Left renal pelvis (tissue), 4 donors: Measurements from ENCODE around the gene MAP4K4. TPM values are rescaled to one million over a fixed set of nuclear protein-coding genes. Genes with fewer than 3 reads are reported as not detected.

Experiments
- DNase-seq, 4 donors: peaks; one replicate each; pipeline ENCODE4 v3.0.0-alpha.2; 2013; ENCODE audit warnings: low read depth in 4 of 4, low spot score in 3 of 4
- polyA plus RNA-seq, 4 donors: library from polyadenylated mRNA; unstranded; fragments of 120-200 nt; gene quantifications; one replicate each; pipeline ENCODE4 v1.2.1, GENCODE V29; 2013; ENCODE audit not compliant: insufficient read length in 4 of 4

MAP4K4 gene
- polyA plus RNA-seq, 4 donors: 73.6 to 94.1 (median 79.8) TPM

DNA sequence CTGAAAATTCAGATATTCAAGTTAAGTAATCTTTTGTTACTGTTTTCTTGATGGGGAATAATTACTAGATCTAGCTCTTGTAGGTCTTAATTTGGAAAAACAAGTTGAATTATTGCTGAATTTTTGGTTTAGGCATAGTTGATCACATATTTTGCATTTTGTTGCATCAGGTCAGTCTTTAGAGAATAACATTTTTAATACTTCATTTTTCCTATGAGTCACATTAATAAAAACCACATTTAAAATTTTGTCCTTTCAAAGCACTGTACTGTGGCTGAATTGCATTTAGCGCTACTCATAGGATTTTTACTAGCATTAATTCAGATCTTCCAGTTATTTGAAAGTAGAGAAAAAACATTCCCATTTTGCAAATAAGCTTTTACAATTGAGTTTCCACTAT lies 23.2 kb downstream of the MAP4K4 start:
- DNase-seq: no peak

DNA sequence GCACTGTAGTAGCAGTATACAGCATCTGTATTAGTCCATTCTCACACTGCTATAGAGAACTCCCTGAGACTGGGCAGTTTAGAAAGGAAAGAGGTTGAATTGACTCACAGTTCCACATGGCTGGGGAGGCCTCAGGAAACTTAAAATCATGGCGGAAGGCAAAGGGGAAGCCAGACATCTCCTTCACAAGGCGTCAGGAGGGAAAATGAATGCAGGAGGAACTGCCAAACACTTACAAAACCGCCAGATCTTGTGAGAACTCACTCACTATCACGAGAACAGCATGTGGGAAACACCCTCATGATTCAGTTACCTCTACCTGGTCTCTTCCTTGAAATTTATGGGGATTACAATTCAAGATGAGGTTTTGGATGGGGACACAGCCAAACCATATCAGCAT lies 25.4 kb downstream of the MAP4K4 start:
- no peak for DNase-seq

DNA sequence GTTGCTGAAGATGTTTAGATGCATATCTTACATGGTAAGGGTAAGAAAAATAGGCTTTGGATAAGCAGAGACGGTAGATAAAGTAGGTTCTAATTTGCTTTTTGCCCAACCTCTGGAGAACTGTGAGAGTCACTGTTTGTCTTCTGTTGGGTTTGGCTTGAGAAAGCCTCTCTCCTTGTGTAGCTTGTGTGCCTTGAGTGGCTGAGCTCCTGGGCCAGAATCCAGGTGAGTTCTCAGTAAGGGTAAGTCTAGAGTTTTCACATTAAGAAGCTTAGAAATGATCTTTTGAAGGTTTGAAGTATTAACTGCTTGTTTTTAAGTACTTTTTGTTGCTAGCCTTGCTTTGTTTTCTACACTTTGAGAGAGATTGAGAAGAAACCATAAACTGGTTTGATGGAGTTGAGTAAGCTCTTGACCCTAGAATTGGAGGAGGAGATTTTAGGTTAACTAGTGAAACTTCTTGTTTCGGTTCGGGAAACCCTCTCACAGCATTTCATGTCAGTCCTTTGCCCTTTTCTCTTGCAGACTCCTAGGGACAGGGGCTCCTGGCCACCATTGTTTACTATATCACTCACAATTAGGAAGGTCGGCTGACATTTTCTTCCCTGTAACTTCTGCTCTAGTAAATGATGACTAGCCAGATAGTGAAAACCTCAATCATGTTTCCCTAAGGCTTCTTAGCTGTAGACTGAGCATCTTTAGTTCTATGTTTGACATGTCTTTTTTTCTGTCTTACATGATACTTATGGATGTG lies 26.0 kb downstream of the MAP4K4 start:
- DNase-seq: no peak

DNA sequence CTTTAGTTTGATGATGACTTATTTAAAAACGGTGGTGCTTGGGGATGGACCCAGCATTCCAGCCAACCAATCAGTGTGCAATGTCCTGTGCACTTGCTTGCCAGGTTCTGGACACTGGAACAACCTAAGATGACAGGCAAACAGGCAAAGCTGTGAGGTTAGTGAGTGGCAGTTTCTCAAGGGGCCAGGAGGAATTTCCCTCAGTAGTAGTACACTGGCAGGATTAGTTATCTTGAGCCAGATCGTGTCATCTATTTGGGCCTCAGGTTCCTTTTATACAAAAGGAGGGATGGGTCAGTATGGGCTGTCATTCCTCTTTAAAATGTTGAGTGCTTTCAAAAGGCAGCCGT lies 26.6 kb downstream of the MAP4K4 start:
- no peak for DNase-seq

DNA sequence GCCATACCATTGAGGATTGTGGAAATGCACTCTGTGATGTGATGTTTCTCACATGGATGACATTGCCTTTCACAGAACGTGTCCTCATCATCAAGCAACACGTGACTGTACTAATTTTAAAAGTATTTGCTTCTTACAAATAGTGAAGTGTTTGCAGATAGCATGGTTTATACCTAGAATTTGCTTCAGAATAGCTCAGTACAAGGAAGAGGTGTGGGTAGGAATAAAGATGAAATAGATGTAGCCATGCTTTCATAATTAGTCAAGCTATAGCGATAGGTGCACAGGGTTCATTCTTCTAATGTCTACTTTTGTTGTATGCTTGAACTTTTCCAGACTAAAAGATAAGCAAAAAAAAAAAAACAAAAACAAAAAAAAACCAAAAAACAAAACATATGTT lies 27.5 kb downstream of the MAP4K4 start:
- DNase-seq: no peak

DNA sequence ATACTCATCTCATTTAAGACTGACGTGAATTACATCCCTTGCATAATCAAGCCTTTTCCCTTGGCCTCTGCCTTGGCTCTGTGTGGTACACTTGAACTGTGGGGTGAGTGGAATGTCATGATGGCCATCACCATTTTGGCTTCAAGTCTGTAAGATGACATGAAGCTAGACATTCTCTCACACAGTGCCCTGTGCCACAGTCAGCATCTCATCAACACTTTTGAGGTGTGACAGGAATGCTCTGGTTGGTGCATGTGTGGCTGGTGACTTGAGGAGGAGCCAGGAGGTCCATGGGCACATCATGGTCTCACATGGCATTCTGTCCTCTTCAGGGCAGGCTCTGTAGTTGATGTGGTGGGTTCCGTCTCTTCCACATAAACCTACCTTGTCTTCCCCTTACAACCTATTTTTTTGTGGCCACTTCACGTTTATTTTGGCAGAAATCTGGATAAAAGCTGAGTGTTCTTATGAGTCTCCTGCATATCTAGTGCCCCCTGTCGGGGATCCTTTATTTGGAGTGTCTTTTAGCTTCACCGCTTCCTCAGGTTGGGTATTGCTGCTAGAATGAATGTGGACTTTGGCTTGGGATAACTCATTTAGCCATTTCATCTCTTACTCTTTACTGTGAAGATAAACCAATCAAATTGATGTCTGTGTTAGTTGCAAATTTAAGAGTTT lies 28.1 kb downstream of the MAP4K4 start:
- no peak for DNase-seq

DNA sequence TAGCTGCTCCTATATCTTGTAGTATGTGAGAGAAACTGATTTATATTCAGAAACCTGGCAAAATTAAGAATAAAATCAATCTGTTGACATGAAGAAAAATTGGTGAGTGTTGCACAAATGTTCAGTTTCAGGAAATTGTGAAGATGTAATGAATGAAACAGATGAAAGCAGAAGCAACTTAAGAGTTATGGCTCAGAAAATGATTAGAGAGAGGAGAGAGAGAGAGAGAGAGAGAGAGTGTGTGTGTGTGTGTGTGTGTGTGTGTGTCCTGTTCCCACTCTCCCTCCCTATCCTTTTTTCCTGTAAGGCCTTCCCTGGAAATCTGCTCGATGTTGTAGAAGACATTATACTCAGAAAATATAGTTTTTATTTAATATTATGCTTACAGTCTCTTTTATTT lies 31.4 kb downstream of the MAP4K4 start:
- DNase-seq: no peak

DNA sequence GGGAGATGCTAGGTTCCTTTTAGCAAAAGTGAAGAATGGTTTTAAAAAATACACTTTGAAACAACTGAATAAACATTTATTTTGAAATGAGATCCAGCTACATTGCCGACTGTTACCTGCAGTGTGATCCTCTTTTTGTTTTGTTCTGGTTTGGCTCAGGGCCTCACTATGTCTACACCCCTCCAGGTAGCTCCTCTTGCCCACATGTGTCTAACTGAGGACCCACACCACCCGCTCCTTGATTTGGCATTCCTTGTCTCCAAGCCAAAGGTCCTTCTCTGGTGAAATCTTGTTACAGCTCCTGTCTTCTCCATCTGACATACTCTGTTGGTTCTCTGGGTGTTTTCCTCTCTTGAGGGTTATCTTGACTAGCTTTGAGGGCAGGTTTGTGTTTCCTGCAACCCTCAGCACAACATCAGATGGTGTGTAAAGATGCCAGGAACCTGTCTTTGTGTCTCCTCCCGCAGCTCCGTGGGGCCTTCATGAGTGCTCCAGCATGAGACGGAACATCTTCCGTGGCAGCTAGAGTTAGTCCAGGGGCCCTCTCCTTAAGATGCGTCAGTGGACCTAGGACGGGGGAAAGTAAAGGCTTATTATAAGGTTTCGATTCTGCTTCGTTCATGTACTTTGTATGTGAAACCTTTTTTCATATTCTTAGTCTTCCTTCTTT lies 32.1 kb downstream of the MAP4K4 start:
- no peak for DNase-seq

DNA sequence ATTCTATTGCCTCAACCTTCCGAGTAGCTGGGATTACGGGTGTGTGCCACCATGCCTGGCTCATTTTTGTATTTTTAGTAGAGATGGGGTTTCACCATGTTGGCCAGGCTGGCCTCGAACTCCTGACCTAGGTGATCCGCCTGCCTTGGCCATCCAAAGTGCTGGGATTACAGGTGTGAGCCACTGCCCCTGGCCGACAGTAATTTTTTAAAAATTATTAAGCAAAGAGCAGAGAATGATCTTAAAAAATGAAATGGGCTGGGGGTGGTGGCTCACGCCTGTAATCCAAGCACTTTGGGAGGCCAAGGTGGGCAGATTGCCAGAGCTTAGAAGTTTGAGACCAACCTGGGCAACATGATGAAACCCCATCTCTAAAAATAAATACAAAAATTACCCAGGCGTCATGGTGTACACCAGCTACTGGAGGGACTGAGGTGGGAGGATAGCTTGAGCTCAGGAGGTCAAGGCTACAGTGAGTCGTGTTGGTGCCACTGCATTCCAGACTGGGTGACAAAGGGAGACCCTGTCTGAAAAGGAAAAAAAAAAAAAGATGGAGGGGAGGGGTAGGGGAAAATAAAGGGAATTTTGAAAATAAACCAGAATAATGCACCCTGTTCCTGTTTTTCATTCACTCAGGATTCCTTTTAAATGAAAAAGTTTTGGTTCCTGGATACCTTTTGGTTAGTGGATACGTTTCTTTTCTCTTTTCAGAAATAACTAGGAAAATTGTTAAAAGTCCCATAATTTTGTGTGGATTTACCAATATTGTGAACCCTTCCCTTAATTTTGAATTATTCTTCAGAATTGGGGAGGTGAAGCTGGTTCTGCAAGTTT lies 33.9 kb downstream of the MAP4K4 start:
- DNase-seq: no peak

DNA sequence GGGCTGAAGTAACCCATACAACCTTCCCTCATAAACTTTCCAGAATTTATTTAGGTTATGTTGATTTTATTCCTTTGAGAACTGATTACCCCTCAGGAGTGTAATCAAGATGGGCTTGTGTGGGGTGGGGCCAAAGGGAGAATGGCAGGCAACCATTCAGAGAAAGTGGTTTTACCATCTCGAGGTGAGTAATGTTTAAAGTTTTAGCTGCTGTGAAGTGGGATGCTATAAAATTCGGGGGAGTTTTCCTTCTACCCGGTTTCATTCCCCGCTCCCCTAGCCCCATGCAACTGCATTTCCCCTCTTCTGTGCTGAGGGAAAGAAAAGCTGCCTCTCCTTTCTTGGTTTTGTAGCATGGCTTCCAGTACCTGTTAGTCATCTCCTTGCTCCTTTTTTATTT lies 34.7 kb downstream of the MAP4K4 start:
- no peak for DNase-seq

DNA sequence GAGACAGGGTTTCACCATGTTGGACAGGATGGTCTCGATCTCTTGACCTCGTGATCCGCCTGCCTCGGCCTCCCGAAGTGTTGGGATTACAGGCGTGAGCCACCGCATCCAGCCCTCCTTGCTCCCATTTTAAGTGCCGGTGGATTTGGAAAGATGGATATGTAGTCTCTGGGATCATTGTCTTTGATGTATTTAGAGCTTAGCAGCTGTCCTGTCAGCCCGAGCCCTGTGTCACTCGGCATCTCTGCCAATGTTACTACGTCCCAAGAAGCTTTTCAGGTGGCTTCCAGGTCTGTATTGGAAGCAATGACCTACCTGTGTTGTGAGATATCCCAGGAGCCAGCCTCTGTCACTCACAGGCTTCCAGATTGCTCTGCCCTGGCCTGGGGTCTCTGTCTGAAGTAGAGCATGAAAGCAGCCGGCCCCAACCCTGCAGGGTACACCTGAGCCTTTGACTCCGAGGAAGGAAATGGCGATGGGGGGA lies 35.3 kb downstream of the MAP4K4 start:
- DNase-seq: no peak

DNA sequence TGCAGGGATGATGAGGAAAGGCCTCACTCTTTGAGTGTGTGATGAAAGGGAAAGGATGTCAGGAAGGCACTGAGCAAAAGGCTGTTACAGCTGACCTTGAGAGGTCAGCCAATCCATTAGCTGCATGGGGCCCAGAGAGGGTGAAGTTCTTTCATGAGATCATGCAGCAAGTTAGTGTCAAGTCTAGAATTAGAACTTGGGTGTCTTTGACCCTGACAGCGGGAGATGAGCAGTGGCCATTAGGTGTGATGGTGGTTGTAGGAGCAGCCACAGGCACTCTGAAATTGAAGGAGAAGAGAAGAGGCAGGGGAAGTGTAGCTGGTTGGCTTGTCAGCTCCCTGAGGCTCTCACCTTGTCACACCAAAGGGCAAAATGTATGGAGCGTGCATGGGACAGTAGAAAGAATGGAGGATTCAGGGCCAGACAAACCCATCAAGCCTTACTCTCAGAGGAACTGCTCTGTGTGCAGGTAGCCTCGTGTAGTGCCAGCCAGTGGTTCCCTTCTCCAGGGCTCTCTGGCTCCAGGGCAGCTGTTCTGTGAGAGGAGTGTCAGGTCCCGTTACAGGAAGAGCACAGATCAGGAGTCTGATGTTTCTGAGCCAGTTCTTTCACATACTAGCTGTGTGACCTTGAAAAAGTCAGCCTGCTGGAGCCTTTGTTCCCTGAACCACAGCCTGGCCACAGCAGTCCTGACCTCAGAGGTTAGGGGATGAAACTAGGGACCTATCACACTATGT lies 35.9 kb downstream of the MAP4K4 start:
- no peak for DNase-seq

DNA sequence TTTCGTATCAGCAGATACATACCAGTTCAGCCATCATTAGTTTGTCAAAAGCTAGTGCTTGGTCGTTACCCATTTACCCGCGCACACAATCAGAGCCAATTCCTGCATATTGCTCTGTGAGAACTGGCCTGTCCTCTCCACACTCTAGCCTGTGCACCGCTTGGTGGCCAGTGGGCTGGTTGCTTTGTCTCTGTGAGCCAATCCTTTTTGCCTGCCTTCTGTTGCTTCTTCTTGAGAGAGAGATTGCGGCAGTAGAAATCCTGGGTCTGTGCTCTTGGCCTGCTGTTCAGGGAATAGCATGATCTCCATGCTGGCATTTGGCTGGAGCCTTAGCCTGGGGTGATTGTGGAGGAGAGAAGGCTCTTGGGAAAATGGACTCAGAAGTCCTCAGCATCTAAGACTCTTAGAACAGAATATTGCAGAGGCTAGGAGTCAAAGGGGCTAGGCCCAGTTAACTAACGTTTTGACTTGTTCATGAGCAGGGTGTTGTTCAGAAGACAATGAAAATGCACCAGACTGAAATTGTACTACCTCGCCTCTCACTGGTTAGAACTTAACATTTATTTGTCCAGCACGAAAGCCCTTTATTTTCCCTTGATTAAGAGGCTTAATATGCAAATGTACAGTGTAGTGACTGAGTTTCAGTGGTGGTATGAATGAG lies 37.1 kb downstream of the MAP4K4 start:
- DNase-seq: no peak

DNA sequence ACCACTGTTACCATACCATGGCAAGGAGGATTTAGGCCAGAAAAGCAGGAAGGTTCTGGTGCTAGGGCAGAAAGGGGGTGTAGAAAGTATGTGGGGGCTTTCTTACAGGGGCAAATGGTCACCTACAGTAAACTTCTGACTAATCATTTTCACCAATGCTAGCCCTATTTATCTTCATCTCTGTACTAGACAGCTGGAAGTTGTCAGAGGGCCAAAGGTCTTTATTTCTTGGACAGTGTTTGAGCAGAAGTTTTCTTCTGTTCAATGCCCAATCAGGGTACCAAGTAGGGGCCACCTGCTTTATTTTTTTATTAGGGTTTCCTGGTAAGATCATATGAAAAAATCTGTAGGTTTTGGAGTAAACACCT lies 37.6 kb downstream of the MAP4K4 start:
- DNase-seq: no peak

DNA sequence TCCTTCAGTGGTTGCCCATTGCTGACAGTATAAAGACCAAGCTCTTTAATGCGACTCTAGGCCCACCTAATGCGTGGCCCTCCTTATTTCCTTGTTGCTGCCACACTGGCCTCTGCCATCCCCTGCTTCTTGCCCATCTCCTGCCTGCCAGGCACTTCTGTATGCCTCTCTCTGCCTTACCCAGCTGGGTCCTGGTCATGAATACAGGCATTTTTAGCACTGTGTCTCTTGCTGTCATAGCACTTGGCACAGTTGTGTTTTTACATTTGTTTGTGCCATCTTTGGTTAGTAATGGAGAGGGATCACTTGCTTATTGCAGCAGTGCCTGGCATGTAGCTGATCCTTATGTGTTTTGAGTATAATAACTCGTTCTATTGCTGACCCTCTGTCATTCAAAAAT lies 38.7 kb downstream of the MAP4K4 start:
- no peak for DNase-seq

DNA sequence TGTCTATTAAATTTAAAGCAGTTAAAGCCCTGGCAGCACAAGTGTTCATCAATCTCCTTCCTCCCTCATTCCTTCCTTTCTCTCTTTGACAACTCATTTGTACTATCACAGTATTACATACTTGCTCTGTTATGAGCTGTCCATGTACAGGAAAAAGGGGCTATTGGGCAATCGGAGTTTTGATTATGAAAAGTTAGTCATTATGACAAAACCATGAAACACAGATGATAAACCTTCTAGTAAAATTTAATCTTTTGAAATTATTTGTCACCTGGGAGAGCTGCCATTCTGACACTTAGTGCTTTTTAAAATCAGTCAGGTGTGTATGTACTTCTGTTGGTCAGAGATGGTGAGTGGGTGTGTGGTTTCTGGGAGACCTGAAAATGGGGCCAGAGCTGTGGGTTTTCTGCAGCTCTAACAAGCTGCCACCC lies 39.4 kb downstream of the MAP4K4 start:
- DNase-seq: no peak

DNA sequence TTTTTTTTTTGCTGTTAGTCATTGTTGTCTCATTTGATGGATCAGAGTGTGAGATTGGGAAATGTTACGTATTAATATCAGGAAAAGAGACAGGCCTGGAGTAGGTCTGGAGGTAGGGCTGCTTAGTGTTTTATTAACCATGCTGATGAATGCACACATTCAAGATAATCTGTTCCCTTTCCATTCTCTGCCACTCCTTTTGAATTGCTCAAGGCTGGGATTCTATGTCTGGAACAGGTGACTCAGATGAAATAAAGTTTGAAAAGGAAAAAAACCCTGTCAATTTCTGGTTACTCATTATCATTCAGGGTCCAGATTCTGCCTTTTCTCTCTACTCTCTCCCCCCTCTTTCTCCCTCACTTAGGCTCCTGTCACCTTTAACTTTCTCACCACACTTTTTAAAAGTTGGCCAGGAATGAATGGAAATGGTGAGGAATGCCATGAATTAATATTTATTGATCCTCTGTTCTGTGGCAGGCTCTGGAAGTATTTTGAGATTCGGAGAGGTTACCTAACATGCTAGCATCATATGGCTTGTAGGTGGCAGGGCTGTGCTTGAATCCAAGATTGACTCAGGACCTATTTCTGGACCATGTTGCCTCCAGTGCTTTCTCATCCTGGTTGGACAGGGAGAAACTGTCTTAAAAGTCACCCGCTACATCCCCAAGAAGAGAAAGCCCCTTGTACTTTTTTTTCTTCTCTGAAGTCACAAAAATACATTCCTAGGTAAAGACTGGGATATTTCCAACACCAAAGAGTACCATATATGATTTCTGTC lies 40.2 kb downstream of the MAP4K4 start:
- DNase-seq: no peak

DNA sequence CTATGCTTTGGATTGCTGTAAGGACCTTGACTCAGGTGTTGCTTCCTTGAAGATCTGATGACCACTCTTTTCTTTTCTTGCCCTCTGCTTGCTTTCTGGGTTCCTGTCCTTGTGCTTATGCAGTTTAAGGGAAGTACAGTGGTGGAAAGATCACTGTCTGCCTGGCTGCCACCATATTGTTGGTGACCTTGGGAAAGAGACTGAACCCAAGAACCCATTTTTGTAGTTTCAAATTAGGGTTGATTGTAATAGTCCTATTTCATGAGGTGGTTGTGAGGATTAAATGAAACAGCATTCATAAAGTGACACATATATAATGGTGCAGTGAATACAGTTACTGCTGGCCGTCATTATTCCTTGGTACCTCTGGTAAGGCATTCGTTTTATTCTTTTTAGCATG lies 41.1 kb downstream of the MAP4K4 start:
- DNase-seq: no peak

DNA sequence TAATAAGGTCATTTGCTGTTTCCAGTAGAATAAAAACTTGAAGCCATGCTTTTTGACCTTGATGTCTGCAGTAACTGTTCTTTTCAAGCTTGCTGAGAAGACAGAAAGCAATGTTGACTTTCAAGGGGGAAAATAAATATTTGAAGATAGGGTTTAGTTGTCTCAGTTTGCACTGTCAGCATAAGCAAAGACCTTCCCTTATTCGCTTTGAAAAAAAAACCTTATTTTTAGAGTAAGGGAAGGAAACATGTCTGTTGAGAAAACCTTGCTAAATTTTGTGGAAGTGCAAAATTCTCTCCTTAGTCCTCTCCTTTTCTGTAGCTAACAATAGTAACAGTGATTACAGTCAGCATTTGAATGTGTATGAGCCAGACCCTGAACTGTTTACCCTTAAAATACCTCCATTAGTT lies 43.1 kb downstream of the MAP4K4 start:
- DNase-seq: no peak
